ENCODE results near the gene FERMT2.

GRCh38 chr14:52918486-52918885 lies 32.4 kb downstream of the FERMT2 start:
- TF ChIP-seq ELK1 (IDR thresholded peaks at IDR 0.05; ENCODE audit: low read depth, low read length), result no peak
- no peak for TF ChIP-seq CTCF (IDR thresholded peaks at IDR 0.05)
- no peak for TF ChIP-seq FOSL2 (IDR thresholded peaks at IDR 0.05)
- TF ChIP-seq FOSL2 (CRISPR knock-in tag; IDR thresholded peaks at IDR 0.05), result peak; percentile 52
- no peak for TF ChIP-seq MAX (IDR thresholded peaks at IDR 0.05)
- TF ChIP-seq MAFK (IDR thresholded peaks at IDR 0.05; ENCODE audit: partially characterized antibody), result no peak
- no peak for TF ChIP-seq ZFP36 (IDR thresholded peaks at IDR 0.05; ENCODE audit: borderline replicate concordance, partially characterized antibody)
- no peak for TF ChIP-seq SMC3 (IDR thresholded peaks at IDR 0.05)
- no peak for TF ChIP-seq RNF2 (IDR thresholded peaks at IDR 0.05; ENCODE audit: borderline replicate concordance, low read depth)
